Astrocyte (in vitro differentiated cells and primary cell): Measurements from ENCODE around the gene EML6. TPM values are rescaled to one million over a fixed set of nuclear protein-coding genes. Genes with fewer than 3 reads are reported as not detected.

Experiments
- DNase-seq: peaks from one replicate; pipeline ENCODE4 v3.0.0-alpha.2; 2010; ENCODE audit warnings: low read depth
- FAIRE-seq: peaks from 2 replicates; lab custom pipeline; 2011; peaks lifted over from hg19 to GRCh38; lab: Jason Lieb, UNC
- H2AFZ ChIP-seq: 2 replicates; pipeline ENCODE4 v1.6.0; 2012; ENCODE audit warnings: low read depth, low read length, inconsistent platforms
- H3K27ac ChIP-seq: 2 replicates; pipeline ENCODE4 v1.5.1; 2011; ENCODE audit warnings: low read depth, low read length, inconsistent platforms
- H3K27me3 ChIP-seq: 2 replicates; pipeline ENCODE4 v1.6.0; 2011; ENCODE audit warnings: low read length, inconsistent platforms; ENCODE audit not compliant: insufficient read depth
- H3K36me3 ChIP-seq: 2 replicates; pipeline ENCODE4 v1.5.1; 2011; ENCODE audit warnings: low read length, inconsistent platforms; ENCODE audit not compliant: insufficient read depth
- H3K4me1 ChIP-seq: 2 replicates; pipeline ENCODE4 v1.5.1; 2011; ENCODE audit warnings: low read length, inconsistent platforms; ENCODE audit not compliant: insufficient read depth
- H3K4me2 ChIP-seq: 2 replicates; pipeline ENCODE4 v1.6.0; 2012; ENCODE audit warnings: low read length, inconsistent platforms
- H3K4me3 ChIP-seq: 2 replicates; pipeline ENCODE4 v1.5.1; 2011; ENCODE audit warnings: low read depth, mild to moderate bottlenecking, low read length, inconsistent platforms; ENCODE audit not compliant: insufficient read depth
- H3K79me2 ChIP-seq: 2 replicates; pipeline ENCODE4 v1.6.0; 2012; ENCODE audit warnings: mild to moderate bottlenecking, low read length, inconsistent platforms; ENCODE audit not compliant: insufficient read depth
- H3K9ac ChIP-seq: 2 replicates; pipeline ENCODE4 v1.6.0; 2012; ENCODE audit warnings: mild to moderate bottlenecking, low read length, inconsistent platforms
- H3K9me3 ChIP-seq: 2 replicates; pipeline ENCODE4 v1.5.1; 2012; ENCODE audit warnings: low read depth, mild to moderate bottlenecking, low read length, inconsistent platforms; ENCODE audit not compliant: insufficient read depth
- H4K20me1 ChIP-seq: 2 replicates; pipeline ENCODE4 v1.6.0; 2012; ENCODE audit warnings: low read length, inconsistent platforms; ENCODE audit not compliant: insufficient read depth
- H3K27ac Mint-ChIP-seq: one replicate; pipeline ENCODE4 v1.8.0; 2021; ENCODE audit warnings: mild to moderate bottlenecking, mixed read lengths; ENCODE audit not compliant: unreplicated experiment
- H3K27me3 Mint-ChIP-seq: one replicate; pipeline ENCODE4 v1.8.0; 2021; ENCODE audit warnings: low read depth, mixed read lengths; ENCODE audit not compliant: unreplicated experiment
- H3K36me3 Mint-ChIP-seq: one replicate; pipeline ENCODE4 v1.8.0; 2021; ENCODE audit warnings: low read depth, mixed read lengths; ENCODE audit not compliant: unreplicated experiment
- H3K4me1 Mint-ChIP-seq: one replicate; pipeline ENCODE4 v1.8.0; 2021; ENCODE audit warnings: low read depth, mixed read lengths; ENCODE audit not compliant: unreplicated experiment
- H3K4me3 Mint-ChIP-seq: one replicate; pipeline ENCODE4 v1.8.0; 2021; ENCODE audit warnings: mild to moderate bottlenecking, moderate library complexity, mixed read lengths; ENCODE audit not compliant: unreplicated experiment
- H3K9me3 Mint-ChIP-seq: one replicate; pipeline ENCODE4 v1.8.0; 2021; ENCODE audit warnings: mild to moderate bottlenecking, mixed read lengths; ENCODE audit not compliant: unreplicated experiment
- CTCF ChIP-seq: IDR thresholded peaks from 2 replicates; pipeline ENCODE4 v1.5.1; 2011; ENCODE audit warnings: low read depth, mild to moderate bottlenecking, inconsistent platforms, low read length, moderate library complexity; ENCODE audit not compliant: insufficient read depth
- EZH2 ChIP-seq: IDR thresholded peaks from 2 replicates; pipeline ENCODE4 v1.6.1; 2012; ENCODE audit warnings: mild to moderate bottlenecking, low read length, inconsistent platforms; ENCODE audit not compliant: insufficient read depth
- total RNA-seq: library from RNA; stranded (reverse); gene quantifications from 2 replicates; pipeline ENCODE4 v1.2.1, GENCODE V29; 2021

Gene EML6
- total RNA-seq, 1 donor from 2014 or later: 0.23 TPM

GRCh38 chr2:54831480-54831879 is 108.0 kb downstream of the EML6 start:
- H4K20me1 ChIP-seq: no peaks in the 10 kb centered on the region
- no peak overlapping the region for H3K27ac ChIP-seq
- Mint-ChIP-seq H3K4me3 (no peak overlapping the region), H3K36me3 (no peaks in the 10 kb centered on the region), H3K4me1 (peaks cover 4% of the 10 kb centered on the region), H3K27ac (no peak overlapping the region), H3K9me3 (no peaks in the 10 kb centered on the region), H3K27me3 (peaks cover 14% of the 10 kb centered on the region)
- H3K9me3 ChIP-seq: no peaks in the 10 kb centered on the region
- no peak for TF ChIP-seq EZH2
- no peak for TF ChIP-seq CTCF
- H3K36me3 ChIP-seq: no peaks in the 10 kb centered on the region
- H3K4me2 ChIP-seq: no peak overlapping the region
- no peak for DNase-seq
- H3K79me2 ChIP-seq: no peaks in the 10 kb centered on the region
- H3K4me1 ChIP-seq: no peaks in the 10 kb centered on the region
- H3K4me3 ChIP-seq: no peak overlapping the region
- H3K9ac ChIP-seq: no peak overlapping the region
- no peak for FAIRE-seq
- no peak overlapping the region for H2AFZ ChIP-seq
- no peaks in the 10 kb centered on the region for H3K27me3 ChIP-seq

- no peaks in the 10 kb centered on the region for H3K27me3 ChIP-seq
- Mint-ChIP-seq H3K9me3 (no peaks in the 10 kb centered on the region), H3K4me3 (no peak overlapping the region), H3K36me3 (no peaks in the 10 kb centered on the region), H3K27ac (no peak overlapping the region), H3K4me1 (peaks cover 4% of the 10 kb centered on the region), H3K27me3 (peaks cover 19% of the 10 kb centered on the region)
- FAIRE-seq (no peak), DNase-seq (no peak)
- H3K79me2 ChIP-seq: no peaks in the 10 kb centered on the region
- no peak overlapping the region for H2AFZ ChIP-seq
- no peak overlapping the region for H3K4me3 ChIP-seq
- H3K4me1 ChIP-seq: no peaks in the 10 kb centered on the region
- no peaks in the 10 kb centered on the region for H3K9me3 ChIP-seq
- H4K20me1 ChIP-seq: no peaks in the 10 kb centered on the region
- no peak overlapping the region for H3K27ac ChIP-seq
- TF ChIP-seq CTCF (no peak), EZH2 (no peak)
- H3K4me2 ChIP-seq: no peak overlapping the region
- no peak overlapping the region for H3K9ac ChIP-seq
- H3K36me3 ChIP-seq: no peaks in the 10 kb centered on the region
Measured at GRCh38 chr2:54834721-54835120, 111.3 kb downstream of the EML6 start.

- no peaks in the 10 kb centered on the region for H3K9me3 ChIP-seq
Measured at GRCh38 chr2:54836477-54836876, 113.0 kb downstream of the EML6 start.

More at GRCh38 chr2:54836477-54836876, 113.0 kb downstream of the EML6 start:
- Mint-ChIP-seq H3K36me3 (no peaks in the 10 kb centered on the region), H3K27ac (no peak overlapping the region), H3K4me3 (no peak overlapping the region), H3K9me3 (no peaks in the 10 kb centered on the region), H3K27me3 (peaks cover 23% of the 10 kb centered on the region), H3K4me1 (peaks cover 4% of the 10 kb centered on the region)
- Histone ChIP-seq H3K4me2 (no peak overlapping the region), H3K27me3 (no peaks in the 10 kb centered on the region), H4K20me1 (no peaks in the 10 kb centered on the region), H3K9ac (no peak overlapping the region), H2AFZ (no peak overlapping the region), H3K27ac (no peak overlapping the region), H3K79me2 (no peaks in the 10 kb centered on the region), H3K36me3 (no peaks in the 10 kb centered on the region), H3K4me1 (no peaks in the 10 kb centered on the region), H3K4me3 (no peak overlapping the region)
- no peak for FAIRE-seq
- no peak for DNase-seq
- no peak for TF ChIP-seq EZH2
- no peak for TF ChIP-seq CTCF
